Endothelial cell of umbilical vein (primary cell): ENCODE results near the gene RAD51B. TPM values are rescaled to one million over a fixed set of nuclear protein-coding genes. Genes with fewer than 3 reads are reported as not detected.

ENCODE experiments used
- BruUV-seq: library from RNA; stranded (reverse); fragments of 400-500 nt; replicated peaks from 2 replicates; lab custom pipeline; 2021; lab: Mats Ljungman, UMichigan
- CTCF ChIA-PET: fragments of 300-600, 350-600 bp; sonication (Branson Sonifier 250); formaldehyde crosslinking; loops from one replicate; lab custom pipeline; 2021; ENCODE audit warnings: antibody characterized with exemption, inconsistent platforms; lab: Charles Lee
- POLR2A ChIA-PET: fragments of 300-600, 350-600 bp; sonication (Branson Sonifier 250); formaldehyde crosslinking; loops from one replicate; lab custom pipeline; 2021; ENCODE audit warnings: antibody characterized with exemption, inconsistent platforms; lab: Charles Lee
- DNase-seq: peaks from one replicate; pipeline ENCODE4 v3.0.0-alpha.2; 2011; ENCODE audit warnings: low read depth, low spot score
- FAIRE-seq: peaks from 2 replicates; lab custom pipeline; 2011; peaks lifted over from hg19 to GRCh38; lab: Jason Lieb, UNC
- H2AFZ ChIP-seq: 2 replicates; pipeline ENCODE4 v1.6.0; 2012; ENCODE audit warnings: low read depth, low read length, control low read depth, inconsistent platforms
- H3K27ac ChIP-seq: 2 replicates; pipeline ENCODE4 v1.5.1; 2011; ENCODE audit warnings: low read depth, mild to moderate bottlenecking, control low read depth, low read length, moderate library complexity; ENCODE audit not compliant: insufficient read depth
- H3K27me3 ChIP-seq, 2 experiments: 2 replicates each; pipeline versions ENCODE4 v1.6.0 to v1.6.1; 2011; ENCODE audit warnings: low read length in 2 of 2, mixed read lengths in 1 of 2; ENCODE audit not compliant: control insufficient read depth in 2 of 2, insufficient read depth in 2 of 2
- H3K36me3 ChIP-seq, 2 experiments: 2 replicates in 1 of 2; 3 replicates in 1 of 2; pipeline ENCODE4 v1.5.1; 2011; ENCODE audit warnings: low read length in 2 of 2, mild to moderate bottlenecking in 1 of 2, moderate library complexity in 1 of 2; ENCODE audit not compliant: control insufficient read depth in 2 of 2, insufficient read depth in 2 of 2; ENCODE audit errors: extremely low read depth in 1 of 2
- H3K4me1 ChIP-seq: 3 replicates; pipeline ENCODE4 v1.5.1; 2011; ENCODE audit warnings: mild to moderate bottlenecking, low read length; ENCODE audit not compliant: control insufficient read depth, insufficient read depth; ENCODE audit errors: extremely low read depth
- H3K4me2 ChIP-seq: 2 replicates; pipeline ENCODE4 v1.6.1; 2011; ENCODE audit warnings: low read length, control low read depth, mixed read lengths; ENCODE audit not compliant: insufficient read depth
- H3K4me3 ChIP-seq, 3 experiments: fragments of 200-600 bp in 1 of 3; sonication (generic), shearing (Covaris generic) in 1 of 3; replicated peaks in 1 of 3; 2 replicates each; pipeline ENCODE4 v1.5.1; 2011 to 2016; ENCODE audit warnings: control low read depth in 3 of 3, low read length in 3 of 3, mild to moderate bottlenecking in 2 of 3, inconsistent platforms in 1 of 3, low read depth in 1 of 3, moderate library complexity in 1 of 3; ENCODE audit not compliant: insufficient read depth in 1 of 3
- H3K79me2 ChIP-seq: 2 replicates; pipeline ENCODE4 v1.6.0; 2012; ENCODE audit warnings: low read length, inconsistent platforms; ENCODE audit not compliant: control insufficient read depth, insufficient read depth
- H3K9ac ChIP-seq: replicated peaks from 2 replicates; pipeline ENCODE3; 2011; ENCODE audit warnings: low read length, control low read depth; ENCODE audit not compliant: insufficient read depth; ENCODE audit errors: extremely low read depth
- H3K9me1 ChIP-seq: replicated peaks from 3 replicates; pipeline ENCODE4 v1.6.0; 2011; ENCODE audit warnings: mild to moderate bottlenecking, low read length; ENCODE audit not compliant: control insufficient read depth, insufficient read depth; ENCODE audit errors: extremely low read depth
- H3K9me3 ChIP-seq: replicated peaks from 2 replicates; pipeline ENCODE4 v1.5.1; 2012; ENCODE audit warnings: low read length, inconsistent platforms; ENCODE audit not compliant: control insufficient read depth, insufficient read depth
- H4K20me1 ChIP-seq: replicated peaks from 2 replicates; pipeline ENCODE3; 2011; ENCODE audit warnings: mild to moderate bottlenecking, low read length; ENCODE audit not compliant: control insufficient read depth, insufficient read depth; ENCODE audit errors: extremely low read depth
- EZH2 ChIP-seq: IDR thresholded peaks from 2 replicates; pipeline ENCODE4 v1.6.1; 2012; ENCODE audit warnings: borderline replicate concordance, low read depth, mild to moderate bottlenecking, moderate library complexity, low read length, inconsistent platforms; ENCODE audit not compliant: severe bottlenecking
- FOS ChIP-seq: IDR thresholded peaks from 2 replicates; pipeline ENCODE4 v1.6.1; 2011; ENCODE audit warnings: mild to moderate bottlenecking, low read length, moderate library complexity, borderline replicate concordance; ENCODE audit not compliant: insufficient read depth
- GATA2 ChIP-seq: IDR thresholded peaks from 2 replicates; pipeline ENCODE4 v1.7.0; 2011; ENCODE audit warnings: low read depth, mild to moderate bottlenecking, moderate library complexity, mixed read lengths, low read length; ENCODE audit not compliant: insufficient read length, insufficient read depth
- JUN ChIP-seq: IDR thresholded peaks from 2 replicates; pipeline ENCODE4 v1.6.1; 2011; ENCODE audit warnings: borderline replicate concordance, low read depth; ENCODE audit not compliant: insufficient read length, insufficient read depth
- MYC ChIP-seq: IDR thresholded peaks from one replicate; pipeline ENCODE4 v1.6.1; 2011; ENCODE audit warnings: mild to moderate bottlenecking, low read depth, low read length
- POLR2A ChIP-seq: IDR thresholded peaks from 2 replicates; pipeline ENCODE4 v1.6.1; 2012; ENCODE audit warnings: low read depth, mild to moderate bottlenecking, control low read depth, low read length
- POLR2AphosphoS5 ChIP-seq: IDR thresholded peaks from 2 replicates; pipeline ENCODE4 v1.6.1; 2012; ENCODE audit warnings: low read depth, mild to moderate bottlenecking, control low read depth, low read length, moderate library complexity; ENCODE audit not compliant: insufficient read depth
- dilution Hi-C: fragments of 300-500 bp; cut with MboI; formaldehyde crosslinking; loops from one replicate; pipeline ENCODE4 v1.15.0; 2019; ENCODE audit warnings: low sequenced_read_pairs; ENCODE audit not compliant: extremely low pct_ligation_motif_present
- intact Hi-C: fragments of 100-400 bp; cut with micrococcal nuclease; formaldehyde crosslinking; loops from one replicate; pipeline ENCODE4 v1.10.0; 2022
- polyA plus RNA-seq, 4 experiments: library from polyadenylated mRNA; depleted of rRNA in 3 of 4; stranded (reverse) in 3 of 4; unstranded in 1 of 4; fragments of >200 nt; gene quantifications; 2 replicates each; pipeline versions ENCODE4 v1.2.1 to v1.2.3, GENCODE V29; 2011 to 2012; ENCODE audit warnings: missing spikeins in 1 of 4
- total RNA-seq: library from RNA; stranded (reverse); gene quantifications from 2 replicates; pipeline ENCODE4 v1.2.3, GENCODE V29; 2021
- TF ChIP-seq, protein P1 (sequence below): IDR thresholded peaks from 2 replicates; pipeline ENCODE4 v1.6.1; 2011; ENCODE audit not compliant: insufficient read depth, insufficient read length
- TF ChIP-seq, protein P2 (sequence below), 2 donors: IDR thresholded peaks; 1 replicate in 1 of 2; 2 replicates in 1 of 2; pipeline ENCODE4 v1.5.1; 2011; ENCODE audit warnings: low read length in 2 of 2, mild to moderate bottlenecking in 2 of 2, moderate library complexity in 2 of 2, control low read depth in 1 of 2, inconsistent platforms in 1 of 2, low read depth in 1 of 2; ENCODE audit not compliant: insufficient read depth in 1 of 2; ENCODE audit errors: extremely low read depth in 1 of 2

Gene RAD51B
- total and polyA plus RNA-seq, 2 donors (not counting 3 experiments of a cell fraction or from before 2014, with no cell fraction given): 3.9 to 19.0 TPM

DNA sequence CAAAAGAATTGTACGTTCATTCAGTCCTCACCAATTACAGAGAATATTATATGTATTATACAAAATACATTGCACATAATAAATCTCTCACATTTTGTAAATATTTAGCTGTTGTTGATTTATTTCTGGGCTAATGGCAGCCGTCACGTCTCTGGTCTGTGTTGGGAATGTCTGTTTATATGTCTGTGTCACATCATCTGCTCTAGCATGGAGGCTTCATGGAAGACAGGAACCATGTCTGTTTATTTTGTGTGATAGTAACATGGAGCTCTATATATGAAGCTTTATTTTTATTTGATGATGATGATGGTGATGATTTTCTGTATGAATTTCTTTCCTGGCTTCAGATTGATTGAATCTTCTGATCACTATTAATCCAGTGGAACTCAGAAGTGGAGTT is 138.4 kb downstream of the RAD51B start:
- Histone ChIP-seq H3K27ac (no peak overlapping the region), H3K9me1 (no peaks in the 10 kb centered on the region), H3K36me3 (no peaks in the 10 kb centered on the region), H2AFZ (no peak overlapping the region), H3K4me3 (no peak overlapping the region), H3K9me3 (no peaks in the 10 kb centered on the region), H4K20me1 (no peaks in the 10 kb centered on the region), H3K27me3 (no peaks in the 10 kb centered on the region), H3K9ac (no peak overlapping the region), H3K79me2 (no peaks in the 10 kb centered on the region), H3K4me2 (no peak overlapping the region), H3K4me1 (no peaks in the 10 kb centered on the region)
- TF ChIP-seq FOS (no peak), EZH2 (no peak), MYC (no peak), POLR2A (no peak), GATA2 (no peak), POLR2AphosphoS5 (no peak), JUN (no peak)
- TF ChIP-seq, protein P1, sequence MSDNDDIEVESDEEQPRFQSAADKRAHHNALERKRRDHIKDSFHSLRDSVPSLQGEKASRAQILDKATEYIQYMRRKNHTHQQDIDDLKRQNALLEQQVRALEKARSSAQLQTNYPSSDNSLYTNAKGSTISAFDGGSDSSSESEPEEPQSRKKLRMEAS: no peak
- TF ChIP-seq, protein P2, sequence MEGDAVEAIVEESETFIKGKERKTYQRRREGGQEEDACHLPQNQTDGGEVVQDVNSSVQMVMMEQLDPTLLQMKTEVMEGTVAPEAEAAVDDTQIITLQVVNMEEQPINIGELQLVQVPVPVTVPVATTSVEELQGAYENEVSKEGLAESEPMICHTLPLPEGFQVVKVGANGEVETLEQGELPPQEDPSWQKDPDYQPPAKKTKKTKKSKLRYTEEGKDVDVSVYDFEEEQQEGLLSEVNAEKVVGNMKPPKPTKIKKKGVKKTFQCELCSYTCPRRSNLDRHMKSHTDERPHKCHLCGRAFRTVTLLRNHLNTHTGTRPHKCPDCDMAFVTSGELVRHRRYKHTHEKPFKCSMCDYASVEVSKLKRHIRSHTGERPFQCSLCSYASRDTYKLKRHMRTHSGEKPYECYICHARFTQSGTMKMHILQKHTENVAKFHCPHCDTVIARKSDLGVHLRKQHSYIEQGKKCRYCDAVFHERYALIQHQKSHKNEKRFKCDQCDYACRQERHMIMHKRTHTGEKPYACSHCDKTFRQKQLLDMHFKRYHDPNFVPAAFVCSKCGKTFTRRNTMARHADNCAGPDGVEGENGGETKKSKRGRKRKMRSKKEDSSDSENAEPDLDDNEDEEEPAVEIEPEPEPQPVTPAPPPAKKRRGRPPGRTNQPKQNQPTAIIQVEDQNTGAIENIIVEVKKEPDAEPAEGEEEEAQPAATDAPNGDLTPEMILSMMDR (IDR thresholded peaks at IDR 0.05; ENCODE audit: extremely low read depth in 1 of 2, insufficient read depth in 1 of 2, low read depth in 1 of 2, low read length in 2 of 2): no peak
- no TSS peak for BruUV-seq
- POLR2A ChIA-PET: no interaction called here
- CTCF ChIA-PET: interaction anchor here (1.0 kb wide), 1 partner anchor 24 kb away, joined by 3 read pairs; no protein-coding TSS in a partner anchor
- dilution Hi-C loops: no loop called here
- intact Hi-C loops: no loop called here
- DNase-seq: no peak
- FAIRE-seq: no peak
